Common myeloid progenitor, CD34-positive (primary cell): Measurements from ENCODE around the gene TMEM209.

ENCODE experiments used
- CTCF ChIA-PET: fragments of 350-600 bp; sonication (Branson Sonifier 250); formaldehyde crosslinking; loops from one replicate; lab custom pipeline; 2021; ENCODE audit warnings: antibody characterized with exemption; lab: Charles Lee
- POLR2A ChIA-PET: fragments of 350-600 bp; sonication (Branson Sonifier 250); formaldehyde crosslinking; loops from one replicate; lab custom pipeline; 2021; ENCODE audit warnings: antibody characterized with exemption; lab: Charles Lee
- DNase-seq, 3 donors: peaks; one replicate each; pipeline versions ENCODE4 v3.0.0 to v3.0.0-alpha.2; 2013
- H3K27ac ChIP-seq, 2 experiments: 1 replicate in 1 of 2; 2 replicates in 1 of 2; pipeline ENCODE4 v1.7.0; 2013; ENCODE audit warnings: inconsistent platforms in 2 of 2, low read length in 2 of 2, mild to moderate bottlenecking in 2 of 2, low read depth in 1 of 2, moderate library complexity in 1 of 2; ENCODE audit not compliant: severe bottlenecking in 2 of 2, insufficient read depth in 1 of 2, poor library complexity in 1 of 2
- H3K27me3 ChIP-seq, 5 experiments: replicated peaks in 2 of 5; 1 replicate in 3 of 5; 2 replicates in 2 of 5; pipeline versions ENCODE4 v1.6.1 to v1.7.0; 2013; ENCODE audit warnings: low read length in 4 of 5, mild to moderate bottlenecking in 2 of 5, moderate library complexity in 2 of 5, inconsistent platforms in 1 of 5; ENCODE audit not compliant: insufficient read depth in 5 of 5, control insufficient read depth in 4 of 5
- H3K36me3 ChIP-seq, 4 experiments: 1 replicate in 2 of 4; 2 replicates in 2 of 4; pipeline versions ENCODE4 v1.6.1 to v1.7.0; 2013; ENCODE audit warnings: low read length in 3 of 4, control low read depth in 1 of 4, mild to moderate bottlenecking in 1 of 4; ENCODE audit not compliant: control insufficient read depth in 4 of 4, insufficient read depth in 4 of 4
- H3K4me1 ChIP-seq, 4 experiments: 1 replicate in 3 of 4; 2 replicates in 1 of 4; pipeline versions ENCODE4 v1.6.1 to v1.7.1; 2013; ENCODE audit warnings: low read length in 3 of 4, mild to moderate bottlenecking in 3 of 4, control low read depth in 1 of 4, inconsistent platforms in 1 of 4, moderate library complexity in 1 of 4; ENCODE audit not compliant: control insufficient read depth in 4 of 4, insufficient read depth in 4 of 4; ENCODE audit errors: control extremely low read depth in 1 of 4
- H3K4me3 ChIP-seq, 7 experiments: 1 replicate in 4 of 7; 2 replicates in 3 of 7; pipeline versions ENCODE4 v1.5.1 to v1.7.0; 2013; ENCODE audit warnings: mild to moderate bottlenecking in 7 of 7, low read length in 6 of 7, moderate library complexity in 6 of 7, inconsistent platforms in 2 of 7, low read depth in 2 of 7, control low read depth in 1 of 7; ENCODE audit not compliant: insufficient read depth in 4 of 7, control insufficient read depth in 1 of 7; ENCODE audit errors: extremely low read depth in 1 of 7
- H3K9me3 ChIP-seq, 5 experiments: 1 replicate in 4 of 5; 2 replicates in 1 of 5; pipeline versions ENCODE4 v1.6.1 to v1.7.1; 2013; ENCODE audit warnings: low read length in 4 of 5, mild to moderate bottlenecking in 2 of 5, inconsistent platforms in 1 of 5, low read depth in 1 of 5, moderate library complexity in 1 of 5; ENCODE audit not compliant: control insufficient read depth in 4 of 5, insufficient read depth in 2 of 5; ENCODE audit errors: control extremely low read depth in 1 of 5
- WGBS: methylation state at CpG from one replicate; pipeline ENCODE4 v1.1.5; 2013; ENCODE audit not compliant: insufficient coverage; 5-methylcytosine and 5-hydroxymethylcytosine counted together

The TMEM209 gene

GRCh38 chr7:130135208-130136205 lies 69.7 kb downstream of the TMEM209 start:
- Histone ChIP-seq H3K4me1 (no peaks in the 10 kb centered on the region), H3K4me3 (no peak overlapping the region), H3K27ac (peak overlapping the region in 1 of 2 experiments; percentile 80), H3K27me3 (no peaks in the 10 kb centered on the region), H3K36me3 (peaks cover 24 to 61% (median 36%) of the 10 kb centered on the region in 4 experiments), H3K9me3 (no peaks in the 10 kb centered on the region)
- POLR2A ChIA-PET, result interaction anchor here (0.5 to 0.6 kb wide), 2 partner anchors 152 to 461 kb away, joined by 3 read pairs; no protein-coding TSS in a partner anchor
- WGBS, result 100% methylated on average over 4 of the region's 10 CpGs
- DNase-seq, result no peak
- CTCF ChIA-PET, result no interaction called here

DNA sequence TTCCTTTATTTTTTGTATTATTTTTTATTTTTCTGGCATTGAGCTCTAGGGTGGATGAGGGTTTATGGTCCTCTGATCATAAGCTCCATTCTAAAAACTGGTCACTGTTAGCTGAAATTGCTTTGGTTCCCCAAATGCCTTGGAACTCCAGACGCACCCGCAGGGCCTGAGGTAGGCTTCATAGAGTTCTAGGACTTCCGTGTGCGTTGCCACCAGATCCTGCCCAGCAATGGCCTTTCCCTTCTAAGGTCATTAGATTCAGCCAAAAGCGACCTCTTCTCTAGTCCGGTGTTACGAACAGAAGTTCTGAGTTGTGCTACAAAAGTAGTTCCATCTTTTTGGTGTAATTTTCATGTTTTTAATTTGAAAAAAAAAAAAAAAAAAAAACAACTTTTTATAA lies 70.5 kb downstream of the TMEM209 start:
- Histone ChIP-seq H3K4me3 (no peak overlapping the region), H3K27ac (peak overlapping the region in 1 of 2 experiments; percentile 80), H3K36me3 (peaks cover 25 to 57% (median 39%) of the 10 kb centered on the region in 4 experiments), H3K27me3 (no peaks in the 10 kb centered on the region), H3K4me1 (no peaks in the 10 kb centered on the region), H3K9me3 (no peaks in the 10 kb centered on the region)
- ChIA-PET CTCF (no interaction called here), POLR2A (interaction anchor here (0.6 kb wide), 1 partner anchor 461 kb away, joined by 3 read pairs; no protein-coding TSS in a partner anchor)
- WGBS, result 100% methylated on average over 4 of the region's 7 CpGs
- DNase-seq, result no peak

DNA sequence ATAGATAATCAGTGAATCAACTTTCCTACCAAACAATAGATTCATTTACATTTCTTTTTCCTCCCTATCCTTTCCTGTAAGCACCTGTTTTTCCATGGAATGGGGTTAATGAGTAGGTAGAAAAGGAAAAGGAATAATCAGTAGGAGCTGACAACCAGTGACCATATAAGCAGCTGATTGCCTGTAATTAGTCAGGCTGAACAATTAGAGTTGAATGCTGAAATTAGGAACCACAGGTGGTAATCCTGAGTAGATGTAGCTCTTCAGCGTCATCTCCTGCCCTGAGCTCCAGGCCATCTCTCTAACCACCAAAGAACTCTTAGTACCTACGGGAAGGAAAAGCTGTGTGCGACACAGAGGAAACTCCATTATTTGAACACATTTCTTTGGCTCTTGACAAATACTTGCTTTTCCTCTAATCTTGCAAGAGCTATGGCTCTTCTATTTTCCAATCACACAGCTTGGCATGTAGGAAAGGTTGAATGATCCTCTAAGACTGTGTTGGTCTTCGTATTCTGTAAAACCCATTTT lies 71.0 kb downstream of the TMEM209 start:
- Histone ChIP-seq H3K9me3 (no peaks in the 10 kb centered on the region), H3K27me3 (no peaks in the 10 kb centered on the region), H3K4me3 (no peak overlapping the region), H3K4me1 (no peaks in the 10 kb centered on the region), H3K27ac (peak overlapping the region in 1 of 2 experiments; percentile 80), H3K36me3 (peaks cover 28 to 59% (median 40%) of the 10 kb centered on the region in 4 experiments)
- DNase-seq, result no peak
- CTCF ChIA-PET, result interaction anchor here (0.6 to 1.4 kb wide), 3 partner anchors 14 to 62 kb away, joined by 3 read pairs; no protein-coding TSS in a partner anchor
- 97% methylated on average over 3 of the region's 4 CpGs for WGBS
- POLR2A ChIA-PET, result no interaction called here

DNA sequence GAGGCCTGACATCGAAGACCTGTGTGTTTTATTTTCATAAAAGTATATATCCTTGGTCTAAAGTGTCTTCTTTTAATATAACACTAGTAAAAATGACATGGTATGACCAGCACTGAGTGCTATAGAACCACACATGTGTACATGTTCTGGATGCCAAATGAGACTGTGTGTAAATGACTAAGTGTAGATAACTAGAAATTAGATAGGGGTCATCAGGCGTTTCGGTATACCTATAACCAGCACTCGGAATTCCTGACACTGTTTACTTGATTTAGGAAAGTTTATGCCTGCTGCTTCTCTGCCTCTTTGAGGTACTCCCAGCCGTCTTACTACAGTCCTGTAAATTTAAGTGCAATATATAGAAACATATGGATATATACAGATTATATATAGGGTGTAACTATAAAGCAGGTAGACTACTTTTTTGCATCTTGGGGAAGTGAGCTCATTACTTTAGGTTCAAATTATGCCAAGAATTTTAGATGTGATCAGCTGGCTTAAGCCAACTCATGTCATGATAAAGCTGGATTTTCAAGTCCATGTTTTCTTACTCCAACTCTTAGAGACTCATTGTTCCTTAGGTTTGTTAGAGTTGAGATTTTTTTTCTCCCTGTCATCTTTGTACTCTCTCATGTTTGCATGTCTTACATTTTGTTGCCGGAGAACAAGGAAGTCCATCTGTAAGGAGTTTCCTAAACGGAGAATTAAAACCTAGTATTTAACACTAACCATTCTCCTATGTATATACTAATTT lies 72.0 kb downstream of the TMEM209 start:
- Histone ChIP-seq H3K4me1 (no peaks in the 10 kb centered on the region), H3K36me3 (peaks cover 29 to 64% (median 46%) of the 10 kb centered on the region in 4 experiments), H3K27ac (peak overlapping the region in 1 of 2 experiments; percentile 4), H3K4me3 (no peak overlapping the region), H3K27me3 (no peaks in the 10 kb centered on the region), H3K9me3 (no peaks in the 10 kb centered on the region)
- no peak for DNase-seq
- POLR2A ChIA-PET, result no interaction called here
- CTCF ChIA-PET, result interaction anchor here (0.9 to 1.4 kb wide), 2 partner anchors 13 to 61 kb away, joined by 3 read pairs; no protein-coding TSS in a partner anchor
- WGBS, result no CpG with 5 or more reads among the region's 7 CpGs

DNA sequence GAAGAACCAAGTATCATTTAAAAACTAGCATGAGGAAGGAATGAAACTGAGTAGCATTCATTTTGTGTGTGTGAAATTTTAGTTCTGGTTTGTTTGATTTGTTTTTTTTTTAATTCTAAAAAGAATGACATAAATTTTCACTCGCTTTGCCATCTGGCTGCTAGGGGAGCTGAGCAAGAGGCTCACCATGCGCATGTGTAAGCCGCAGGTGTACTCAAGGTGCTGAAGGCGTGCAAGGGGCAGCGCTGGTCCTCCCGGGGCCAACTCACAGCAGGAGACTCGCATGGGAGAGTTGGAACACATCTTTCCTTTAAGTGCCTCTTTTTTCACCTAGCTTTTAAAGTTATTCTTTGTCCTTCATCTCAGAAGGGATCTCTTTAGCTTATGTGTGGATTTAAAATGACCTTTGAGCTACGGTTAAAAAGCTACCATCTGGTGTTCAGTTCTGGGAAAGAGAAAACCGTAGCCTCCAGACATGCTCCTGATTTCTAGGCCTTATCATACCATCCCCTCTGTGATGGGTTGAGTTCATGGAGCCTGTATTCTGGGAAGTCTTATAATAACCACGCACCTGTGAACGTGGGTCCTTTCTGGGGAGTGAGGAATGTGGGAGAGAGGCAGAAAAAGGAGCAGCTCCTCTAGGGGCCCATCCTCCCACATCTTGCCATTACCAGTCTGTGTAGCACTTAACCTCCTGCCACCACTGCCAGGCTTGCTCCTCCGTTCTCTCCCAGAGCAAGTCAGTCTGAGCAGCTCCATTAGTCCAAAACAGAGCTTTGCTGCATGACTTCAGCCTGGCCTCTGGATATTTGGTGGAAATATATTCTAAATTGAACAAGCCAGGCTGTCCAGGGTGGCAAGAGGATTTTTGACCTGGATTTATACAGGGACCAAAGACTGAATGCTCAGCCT lies 73.0 kb downstream of the TMEM209 start:
- H3K27me3 ChIP-seq, result no peaks in the 10 kb centered on the region
- H3K27ac ChIP-seq, result peak overlapping the region in 1 of 2 experiments; percentile 50
- ChIA-PET CTCF (interaction anchor here (0.5 to 0.9 kb wide), 3 partner anchors 9 to 618 kb away, joined by 3 to 4 read pairs (median 3); no protein-coding TSS in a partner anchor), POLR2A (no interaction called here)
- no peak overlapping the region for H3K4me3 ChIP-seq
- DNase-seq, result no peak
- 100% methylated on average over 6 of the region's 12 CpGs for WGBS
- no peaks in the 10 kb centered on the region for H3K9me3 ChIP-seq
- no peaks in the 10 kb centered on the region for H3K4me1 ChIP-seq
- peaks cover 29 to 62% (median 47%) of the 10 kb centered on the region in 4 experiments for H3K36me3 ChIP-seq
